Omental fat pad (tissue), 4 donors: Measurements from ENCODE around the gene HOXA9. TPM values are rescaled to one million over a fixed set of nuclear protein-coding genes. Genes with fewer than 3 reads are reported as not detected.

Experiments
- ATAC-seq: fragments of 150-250 bp; one replicate; pipeline ENCODE4 v1.9.1; 2016; ENCODE audit warnings: mild to moderate bottlenecking, moderate library complexity; ENCODE audit not compliant: low FRiP score
- DNase-seq: peaks from one replicate; pipeline ENCODE4 v3.0.0-alpha.2; 2019; ENCODE audit warnings: low spot score
- CTCF ChIP-seq, 3 donors: fragments of 450-650 bp; IDR thresholded peaks; one replicate each; pipeline ENCODE4 v1.5.1; 2016 to 2017; ENCODE audit warnings: antibody characterized with exemption in 3 of 3, mild to moderate bottlenecking in 3 of 3, moderate library complexity in 2 of 3
- total RNA-seq, 4 donors: library from RNA; depleted of rRNA; stranded (reverse); fragments of >200 nt; gene quantifications; one replicate each; pipeline ENCODE4 v1.1.0, GENCODE V29; 2016

HOXA9 gene
- 1 to 10 TPM in 2 of 4 donors, under 1 TPM in 1, not detected in 1; 0.19 to 2.4 (median 1.0) TPM for total RNA-seq

GRCh38 chr7:27165089-27165995 is at the start of gene HOXA9:
TSS of gene HOXA9 (minus strand) at chr7:27165537. CDS start at chr7:27165457, 80 bp downstream.
- no peak for TF ChIP-seq CTCF (IDR thresholded peaks at IDR 0.05)
- DNase-seq (no peak), ATAC-seq (no peak)

GRCh38 chr7:27214239-27214950 is 49.1 kb upstream of the HOXA9 start:
- no peak for DNase-seq
- no peak for TF ChIP-seq CTCF (IDR thresholded peaks at IDR 0.05)
- ATAC-seq = no peak

- no peak for DNase-seq
- TF ChIP-seq CTCF (IDR thresholded peaks at IDR 0.05) = no peak
- no peak for ATAC-seq
These were observed 48.3 kb upstream of the HOXA9 start for GRCh38 chr7:27213433-27214238.

GRCh38 chr7:27212497-27213432 is 47.4 kb upstream of the HOXA9 start:
- ATAC-seq = no peak
- TF ChIP-seq CTCF (IDR thresholded peaks at IDR 0.05) = no peak

GRCh38 chr7:27211764-27212204 is 46.4 kb upstream of the HOXA9 start:
- no peak for DNase-seq
- no peak for TF ChIP-seq CTCF (IDR thresholded peaks at IDR 0.05)
- no peak for ATAC-seq

More at GRCh38 chr7:27212497-27213432, 47.4 kb upstream of the HOXA9 start:
- no peak for DNase-seq

- DNase-seq = no peak
- ATAC-seq = no peak
- TF ChIP-seq CTCF (IDR thresholded peaks at IDR 0.05) = no peak
These were observed 45.7 kb upstream of the HOXA9 start for GRCh38 chr7:27211084-27211446.
